ENCODE results near the gene ADGRL3. TPM values are rescaled to one million over a fixed set of nuclear protein-coding genes. Genes with fewer than 3 reads are reported as not detected.

Gene ADGRL3
- polyA plus RNA-seq, 3 donors from 2014 or later: not detected

- H3K27me3 Mint-ChIP-seq (ENCODE audit: low read depth in 3 of 3): peaks cover 0 to 1% (median 0%) of the 10 kb centered on the region in 3 donors
- DNase-seq: no peak
- H3K9me3 Mint-ChIP-seq: peaks cover 11 to 59% (median 26%) of the 10 kb centered on the region in 6 donors
- no peaks in the 10 kb centered on the region for H3K4me1 Mint-ChIP-seq
- H3K4me3 Mint-ChIP-seq: no peak overlapping the region
- H3K27ac Mint-ChIP-seq: no peak overlapping the region
- H3K36me3 Mint-ChIP-seq: no peaks in the 10 kb centered on the region
Observed at GRCh38 chr4:61309616-61310015, 109.5 kb downstream of the ADGRL3 start.

DNA sequence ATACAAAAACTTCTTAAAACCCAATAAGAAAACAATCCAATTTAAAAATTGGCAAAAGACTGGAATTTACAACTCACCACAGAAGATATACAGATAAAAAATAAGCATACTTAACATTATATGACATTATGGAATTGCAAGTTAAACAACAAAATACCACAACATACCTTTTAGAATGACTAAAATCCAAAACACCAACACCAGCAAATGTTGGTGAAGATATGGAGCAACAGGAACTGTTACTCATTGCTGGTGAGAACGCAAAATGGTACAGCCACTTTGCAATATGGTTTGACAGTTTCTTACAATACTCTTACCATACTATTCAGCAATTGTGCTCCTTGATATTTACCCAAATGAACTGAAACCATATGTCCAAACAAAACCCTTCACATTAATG is 112.4 kb downstream of the ADGRL3 start:
- Mint-ChIP-seq H3K27me3 (ENCODE audit: low read depth in 3 of 3) (no peaks in the 10 kb centered on the region), H3K4me3 (no peak overlapping the region), H3K4me1 (no peaks in the 10 kb centered on the region), H3K27ac (no peak overlapping the region), H3K9me3 (peaks cover 7 to 74% (median 26%) of the 10 kb centered on the region in 6 donors), H3K36me3 (no peaks in the 10 kb centered on the region)
- no peak for DNase-seq

DNA sequence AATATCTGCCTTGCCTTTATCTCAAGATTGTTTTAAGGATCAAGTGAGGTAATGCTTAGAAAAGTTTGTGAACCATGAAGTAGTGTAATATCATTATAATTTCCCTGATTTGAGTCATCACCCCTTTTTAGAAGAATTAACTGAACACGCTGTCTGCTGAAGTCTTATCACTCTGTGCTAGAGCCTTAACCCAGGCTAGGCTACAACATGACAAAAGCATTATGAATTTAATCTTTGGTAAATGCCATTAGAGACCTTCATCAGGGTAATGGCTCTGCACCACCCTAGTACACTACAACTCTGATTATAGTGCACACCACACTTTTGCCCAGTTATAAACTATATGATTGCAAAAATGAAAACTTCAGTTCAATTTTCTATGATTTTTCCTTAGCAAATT is 118.3 kb downstream of the ADGRL3 start:
- no peaks in the 10 kb centered on the region for H3K4me1 Mint-ChIP-seq
- no peak overlapping the region for H3K27ac Mint-ChIP-seq
- no peaks in the 10 kb centered on the region for H3K36me3 Mint-ChIP-seq
- no peak for DNase-seq
- peaks cover 0 to 1% (median 0%) of the 10 kb centered on the region in 3 donors for H3K27me3 Mint-ChIP-seq (ENCODE audit: low read depth in 3 of 3)
- peaks cover 8 to 64% (median 29%) of the 10 kb centered on the region in 6 donors for H3K9me3 Mint-ChIP-seq
- H3K4me3 Mint-ChIP-seq: no peak overlapping the region

DNA sequence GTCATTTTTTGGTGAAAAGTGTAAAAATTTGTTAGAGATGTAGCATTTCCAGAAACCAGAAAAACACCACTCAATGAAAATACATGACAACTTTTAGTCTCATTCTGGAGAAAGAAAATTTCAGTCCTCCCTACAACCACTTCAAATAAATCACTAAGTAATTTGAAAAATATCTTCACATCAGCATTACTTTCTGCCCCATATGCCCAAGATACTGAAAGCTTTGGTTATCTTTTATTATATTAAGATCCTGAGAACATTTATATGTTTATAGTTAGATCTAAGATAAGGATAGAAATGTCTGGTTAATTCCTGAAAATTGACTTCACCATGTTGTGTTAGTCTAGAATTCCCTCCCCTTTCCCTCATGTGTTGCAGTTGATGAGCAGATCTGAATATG is 119.0 kb downstream of the ADGRL3 start:
- Mint-ChIP-seq H3K9me3 (peaks cover 13 to 71% (median 35%) of the 10 kb centered on the region in 6 donors), H3K4me3 (no peak overlapping the region), H3K27ac (no peak overlapping the region), H3K36me3 (peaks cover 0 to 4% (median 0%) of the 10 kb centered on the region in 3 donors), H3K27me3 (ENCODE audit: low read depth in 3 of 3) (peaks cover 0 to 1% (median 0%) of the 10 kb centered on the region in 3 donors), H3K4me1 (no peaks in the 10 kb centered on the region)
- no peak for DNase-seq

DNA sequence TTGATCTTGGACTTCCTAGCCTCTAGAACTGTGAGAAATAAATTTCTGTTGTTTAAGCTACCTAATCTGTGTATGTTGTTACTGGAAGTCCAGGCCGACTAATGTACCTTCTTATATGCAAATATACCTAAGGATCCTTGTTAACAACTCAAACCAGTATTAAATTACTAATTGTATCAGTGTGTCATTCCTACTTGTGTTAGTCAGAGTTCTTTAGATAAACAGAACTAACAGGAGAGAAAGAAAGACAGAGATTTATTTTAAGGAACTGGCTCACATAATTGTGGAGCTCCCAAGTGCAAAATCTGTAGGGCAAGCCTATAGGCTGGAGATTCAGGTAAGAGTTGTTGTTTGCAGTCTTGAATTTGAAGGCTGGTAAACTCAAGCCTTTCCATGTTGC is 120.0 kb downstream of the ADGRL3 start:
- peaks cover 12 to 67% (median 29%) of the 10 kb centered on the region in 6 donors for H3K9me3 Mint-ChIP-seq
- no peak overlapping the region for H3K27ac Mint-ChIP-seq
- H3K36me3 Mint-ChIP-seq: peaks cover 0 to 4% (median 0%) of the 10 kb centered on the region in 3 donors

DNA sequence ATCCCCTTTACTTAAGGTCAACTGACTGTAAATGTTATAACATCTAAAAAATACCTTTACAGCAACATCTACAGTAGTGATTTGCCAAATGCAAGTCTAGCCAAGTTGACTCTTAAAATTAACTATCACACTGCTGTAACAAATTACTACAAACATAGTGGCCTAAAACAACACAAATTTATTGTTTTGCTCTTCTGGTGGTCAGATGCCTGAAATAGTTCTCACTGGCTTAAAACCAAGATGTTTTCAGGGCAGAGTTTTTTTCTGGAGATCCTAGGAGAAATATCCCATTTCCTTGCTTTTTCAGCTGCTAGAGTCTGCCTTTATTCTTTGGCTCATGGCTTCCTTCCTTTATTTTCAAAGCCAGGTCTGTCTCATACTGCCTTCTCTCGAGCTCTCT is 120.5 kb downstream of the ADGRL3 start:
- H3K4me1 Mint-ChIP-seq: no peaks in the 10 kb centered on the region
- no peak overlapping the region for H3K27ac Mint-ChIP-seq
- peaks cover 0 to 1% (median 0%) of the 10 kb centered on the region in 3 donors for H3K27me3 Mint-ChIP-seq (ENCODE audit: low read depth in 3 of 3)
- no peak overlapping the region for H3K4me3 Mint-ChIP-seq
- peaks cover 0 to 4% (median 0%) of the 10 kb centered on the region in 3 donors for H3K36me3 Mint-ChIP-seq
- H3K9me3 Mint-ChIP-seq: peaks cover 12 to 62% (median 28%) of the 10 kb centered on the region in 6 donors
- DNase-seq: no peak

More for the DNA sequence above, 120.0 kb downstream of the ADGRL3 start:
- no peak for DNase-seq
- Mint-ChIP-seq H3K27me3 (ENCODE audit: low read depth in 3 of 3) (peaks cover 0 to 1% (median 0%) of the 10 kb centered on the region in 3 donors), H3K4me1 (no peaks in the 10 kb centered on the region), H3K4me3 (no peak overlapping the region)

- no peaks in the 10 kb centered on the region for H3K4me1 Mint-ChIP-seq
- no peak for DNase-seq
- H3K27me3 Mint-ChIP-seq (ENCODE audit: low read depth in 3 of 3): peaks cover 0 to under 1% (median 0%) of the 10 kb centered on the region in 3 donors
- no peak overlapping the region for H3K27ac Mint-ChIP-seq
- peaks cover 3 to 47% (median 21%) of the 10 kb centered on the region in 6 donors for H3K9me3 Mint-ChIP-seq
- H3K4me3 Mint-ChIP-seq: no peak overlapping the region
- H3K36me3 Mint-ChIP-seq: no peaks in the 10 kb centered on the region
Observed at GRCh38 chr4:61332693-61333092, 132.6 kb downstream of the ADGRL3 start.

DNA sequence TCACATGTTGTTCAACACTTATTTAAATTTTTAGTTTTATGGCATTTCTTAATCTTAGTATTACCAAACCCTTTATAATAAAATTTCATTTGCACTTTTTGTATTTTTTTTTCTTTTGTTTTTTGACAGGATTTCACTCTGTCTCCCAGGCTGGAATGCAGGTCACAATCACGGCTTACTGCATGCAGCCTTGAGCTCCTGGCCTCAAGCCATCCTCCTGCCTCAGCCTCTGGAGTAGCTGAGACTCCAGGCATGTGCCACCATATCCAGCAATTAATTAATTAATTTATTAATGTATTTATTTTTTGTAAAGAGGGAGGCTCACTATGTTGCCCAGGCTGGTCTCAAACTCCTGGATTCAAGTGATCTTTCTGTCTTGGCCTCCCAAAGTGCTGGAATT is 133.4 kb downstream of the ADGRL3 start:
- H3K4me1 Mint-ChIP-seq: no peaks in the 10 kb centered on the region

GRCh38 chr4:61335241-61335763 is 135.2 kb downstream of the ADGRL3 start:
- no peaks in the 10 kb centered on the region for H3K4me1 Mint-ChIP-seq
- no peak for DNase-seq
- H3K9me3 Mint-ChIP-seq: peaks cover 4 to 37% (median 15%) of the 10 kb centered on the region in 6 donors
- H3K4me3 Mint-ChIP-seq: no peak overlapping the region
- no peak overlapping the region for H3K27ac Mint-ChIP-seq
- H3K36me3 Mint-ChIP-seq: no peaks in the 10 kb centered on the region
- H3K27me3 Mint-ChIP-seq (ENCODE audit: low read depth in 3 of 3): peaks cover 0 to 2% (median 0%) of the 10 kb centered on the region in 3 donors

More for the DNA sequence above, 133.4 kb downstream of the ADGRL3 start:
- Mint-ChIP-seq H3K9me3 (peaks cover 5 to 42% (median 21%) of the 10 kb centered on the region in 6 donors), H3K27me3 (ENCODE audit: low read depth in 3 of 3) (peaks cover 0 to 2% (median 0%) of the 10 kb centered on the region in 3 donors), H3K4me3 (no peak overlapping the region), H3K27ac (no peak overlapping the region), H3K36me3 (no peaks in the 10 kb centered on the region)
- no peak for DNase-seq

DNA sequence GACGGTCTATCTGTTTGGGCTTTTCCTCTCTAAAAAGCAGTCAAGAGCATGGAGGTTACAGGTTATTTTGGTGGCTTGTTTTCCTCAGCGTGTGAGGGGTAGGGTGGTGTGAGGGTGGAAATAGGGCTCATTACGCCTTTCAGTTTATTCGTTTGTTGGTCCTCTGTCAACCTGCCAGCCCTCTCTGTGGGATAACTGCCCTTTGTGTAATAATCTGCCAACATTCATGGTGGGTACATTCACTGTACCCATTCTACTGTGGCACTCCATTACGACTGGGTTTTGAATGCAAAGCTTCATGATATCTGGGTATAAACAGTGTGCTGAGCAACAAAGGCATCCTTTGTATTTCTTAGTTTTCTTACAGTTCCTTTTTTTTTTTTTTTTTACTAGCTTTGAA is 136.4 kb downstream of the ADGRL3 start:
- Mint-ChIP-seq H3K4me1 (no peaks in the 10 kb centered on the region), H3K27ac (no peak overlapping the region), H3K36me3 (no peaks in the 10 kb centered on the region), H3K4me3 (no peak overlapping the region), H3K27me3 (ENCODE audit: low read depth in 3 of 3) (peaks cover 0 to 2% (median 0%) of the 10 kb centered on the region in 3 donors), H3K9me3 (peaks cover 4 to 30% (median 15%) of the 10 kb centered on the region in 6 donors)
- DNase-seq: no peak

- H3K4me3 Mint-ChIP-seq: no peak overlapping the region
Observed at GRCh38 chr4:61336916-61337315, 136.8 kb downstream of the ADGRL3 start.

DNA sequence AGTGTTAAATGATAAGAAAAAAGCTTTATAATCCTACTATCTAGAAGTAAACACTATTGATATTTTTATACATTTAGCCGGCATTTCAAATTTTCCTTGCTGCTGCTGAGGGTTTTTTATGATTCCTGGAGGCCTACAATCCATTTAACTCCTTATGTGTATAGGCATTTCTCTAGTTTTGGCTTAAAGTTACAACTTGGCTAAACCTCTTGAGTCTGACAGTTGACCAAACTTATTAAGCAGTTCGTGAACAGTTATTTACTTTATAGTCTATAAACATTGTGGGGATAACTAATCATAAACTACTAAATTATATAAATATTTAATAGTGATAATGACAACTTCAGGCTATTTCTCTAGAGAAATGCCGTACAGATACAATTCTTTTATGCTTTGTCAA is 141.9 kb downstream of the ADGRL3 start:
- H3K36me3 Mint-ChIP-seq: no peaks in the 10 kb centered on the region
- peaks cover 0 to 2% (median 2%) of the 10 kb centered on the region in 3 donors for H3K27me3 Mint-ChIP-seq (ENCODE audit: low read depth in 3 of 3)
- no peaks in the 10 kb centered on the region for H3K4me1 Mint-ChIP-seq
- no peak overlapping the region for H3K27ac Mint-ChIP-seq
- no peak overlapping the region for H3K4me3 Mint-ChIP-seq
- no peak for DNase-seq
- peaks cover 5 to 39% (median 21%) of the 10 kb centered on the region in 6 donors for H3K9me3 Mint-ChIP-seq

More at GRCh38 chr4:61336916-61337315, 136.8 kb downstream of the ADGRL3 start:
- Mint-ChIP-seq H3K36me3 (no peaks in the 10 kb centered on the region), H3K9me3 (peaks cover 4 to 30% (median 15%) of the 10 kb centered on the region in 6 donors), H3K27me3 (ENCODE audit: low read depth in 3 of 3) (peaks cover 0 to 2% (median 0%) of the 10 kb centered on the region in 3 donors), H3K27ac (no peak overlapping the region), H3K4me1 (no peaks in the 10 kb centered on the region)
- no peak for DNase-seq

GRCh38 chr4:61350932-61351331 is 150.8 kb downstream of the ADGRL3 start:
- H3K9me3 Mint-ChIP-seq: peaks cover 0 to 38% (median 10%) of the 10 kb centered on the region in 6 donors
- H3K4me3 Mint-ChIP-seq: no peak overlapping the region
- H3K27me3 Mint-ChIP-seq (ENCODE audit: low read depth in 3 of 3): peaks cover 0 to 2% (median 0%) of the 10 kb centered on the region in 3 donors
- H3K36me3 Mint-ChIP-seq: no peaks in the 10 kb centered on the region
- DNase-seq: no peak
- no peaks in the 10 kb centered on the region for H3K4me1 Mint-ChIP-seq
- H3K27ac Mint-ChIP-seq: no peak overlapping the region

GRCh38 chr4:61356696-61357095 is 156.6 kb downstream of the ADGRL3 start:
- peaks cover 5 to 33% (median 12%) of the 10 kb centered on the region in 6 donors for H3K9me3 Mint-ChIP-seq
- DNase-seq: no peak
- H3K4me1 Mint-ChIP-seq: no peaks in the 10 kb centered on the region
- no peaks in the 10 kb centered on the region for H3K36me3 Mint-ChIP-seq
- no peak overlapping the region for H3K4me3 Mint-ChIP-seq
- H3K27me3 Mint-ChIP-seq (ENCODE audit: low read depth in 3 of 3): no peaks in the 10 kb centered on the region
- no peak overlapping the region for H3K27ac Mint-ChIP-seq

- Mint-ChIP-seq H3K9me3 (peaks cover 5 to 39% (median 18%) of the 10 kb centered on the region in 6 donors), H3K4me1 (no peaks in the 10 kb centered on the region), H3K36me3 (no peaks in the 10 kb centered on the region), H3K4me3 (no peak overlapping the region), H3K27me3 (ENCODE audit: low read depth in 3 of 3) (no peaks in the 10 kb centered on the region), H3K27ac (no peak overlapping the region)
- no peak for DNase-seq
Observed at GRCh38 chr4:61359301-61359700, 159.2 kb downstream of the ADGRL3 start.

All from immature natural killer cell (primary cell).